BLaER1 (cell line): Measurements from ENCODE around the gene C1QTNF4.
"Not testable (repeated sequence)": the region's sequence is repeated elsewhere in the genome, so short reads cannot be mapped to it uniquely, and the experiment has no call there.

Source experiments
- H3K27ac ChIP-seq: shearing (Covaris generic); formaldehyde crosslinking; 2 replicates; pipeline ENCODE4 v1.8.1; 2022
- H3K27me3 ChIP-seq: shearing (Covaris generic); formaldehyde crosslinking; 2 replicates; pipeline ENCODE4 v1.8.1; 2022
- H3K36me3 ChIP-seq: shearing (Covaris generic); formaldehyde crosslinking; 2 replicates; pipeline ENCODE4 v1.8.1; 2022
- H3K4me1 ChIP-seq: shearing (Covaris generic); formaldehyde crosslinking; 2 replicates; pipeline ENCODE4 v1.8.1; 2022
- H3K4me2 ChIP-seq: shearing (Covaris generic); formaldehyde crosslinking; 2 replicates; pipeline ENCODE4 v1.8.1; 2022
- H3K4me3 ChIP-seq: shearing (Covaris generic); formaldehyde crosslinking; 2 replicates; pipeline ENCODE4 v1.8.1; 2022
- H3K9ac ChIP-seq: shearing (Covaris generic); formaldehyde crosslinking; 2 replicates; pipeline ENCODE4 v1.8.1; 2022
- H3K9me3 ChIP-seq: shearing (Covaris generic); formaldehyde crosslinking; 2 replicates; pipeline ENCODE4 v1.8.1; 2022
- H4K20me1 ChIP-seq: shearing (Covaris generic); formaldehyde crosslinking; 2 replicates; pipeline ENCODE4 v1.8.1; 2022
- Cebpa-rat ChIP-seq: shearing (Covaris generic); IDR thresholded peaks from 2 replicates; pipeline ENCODE4 v1.8.1; 2022

C1QTNF4 gene

GRCh38 chr11:47558695-47559094 is 35.5 kb downstream of the C1QTNF4 start:
- Histone ChIP-seq H3K4me3 (no peak overlapping the region), H3K9ac (no peak overlapping the region), H3K4me2 (no peak overlapping the region), H3K27ac (no peak overlapping the region), H4K20me1 (no peaks in the 10 kb centered on the region), H3K36me3 (0 out of 2 replicates have a peak, but pooled peaks cover 4% of the 10 kb centered on the region), H3K4me1 (peaks cover 9% of the 10 kb centered on the region), H3K27me3 (no peaks in the 10 kb centered on the region), H3K9me3 (no peaks in the 10 kb centered on the region)
- TF ChIP-seq Cebpa-rat: no peak

DNA sequence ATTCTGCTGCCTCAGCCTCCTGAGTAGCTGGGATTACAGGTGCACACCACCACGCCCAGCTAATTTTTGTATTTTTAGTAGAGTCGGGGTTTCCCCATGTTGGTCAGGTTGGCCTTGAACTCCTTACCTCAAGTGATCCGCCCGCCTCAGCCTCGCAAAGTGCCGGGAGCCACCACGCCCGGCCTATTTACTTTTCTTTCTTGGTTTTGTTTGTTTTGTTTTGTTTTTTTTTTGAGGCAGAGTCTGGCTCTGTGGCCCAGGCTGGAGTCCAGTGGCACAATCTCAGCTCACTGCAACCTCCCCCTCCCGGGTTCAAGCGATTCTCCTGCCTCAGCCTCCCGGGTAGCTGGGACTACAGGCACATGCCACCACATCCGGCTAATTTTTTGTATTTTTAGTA is 37.2 kb downstream of the C1QTNF4 start:
- peaks cover 13% of the 10 kb centered on the region for H3K4me1 ChIP-seq
- not testable (repeated sequence) for H3K27me3 ChIP-seq, H3K9me3 ChIP-seq, H3K4me2 ChIP-seq, H3K36me3 ChIP-seq, H3K27ac ChIP-seq, H3K4me3 ChIP-seq, H3K9ac ChIP-seq, H4K20me1 ChIP-seq

DNA sequence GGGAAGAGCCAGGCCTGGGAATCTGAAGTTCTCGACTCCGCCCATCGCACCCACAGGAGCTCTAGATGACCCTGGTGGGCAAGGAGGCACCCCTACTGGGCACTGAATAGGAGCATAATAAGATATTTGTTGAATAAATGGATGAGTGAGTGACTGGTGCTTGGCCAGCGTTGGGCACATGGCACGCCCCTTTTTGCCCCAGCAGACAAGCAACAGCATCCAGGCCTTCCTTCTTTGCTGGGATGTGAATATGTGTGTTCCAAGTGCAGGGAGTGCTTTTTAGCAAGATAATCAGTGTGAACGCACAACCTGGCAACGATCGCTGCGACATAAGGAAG is 40.8 kb downstream of the C1QTNF4 start:
- TF ChIP-seq Cebpa-rat: no peak
- Histone ChIP-seq H3K27me3 (no peaks in the 10 kb centered on the region), H3K9ac (peak overlapping the region; percentile 68; the same call in 1 of the 2 replicates), H3K36me3 (peaks cover 21% of the 10 kb centered on the region; the same call in 1 of the 2 replicates), H3K4me2 (peak overlapping the region; percentile 66), H3K4me1 (peaks cover 42% of the 10 kb centered on the region), H3K9me3 (no peaks in the 10 kb centered on the region), H3K4me3 (peak overlapping the region; percentile 94), H4K20me1 (peaks cover 42% of the 10 kb centered on the region), H3K27ac (peak overlapping the region; percentile 68)

DNA sequence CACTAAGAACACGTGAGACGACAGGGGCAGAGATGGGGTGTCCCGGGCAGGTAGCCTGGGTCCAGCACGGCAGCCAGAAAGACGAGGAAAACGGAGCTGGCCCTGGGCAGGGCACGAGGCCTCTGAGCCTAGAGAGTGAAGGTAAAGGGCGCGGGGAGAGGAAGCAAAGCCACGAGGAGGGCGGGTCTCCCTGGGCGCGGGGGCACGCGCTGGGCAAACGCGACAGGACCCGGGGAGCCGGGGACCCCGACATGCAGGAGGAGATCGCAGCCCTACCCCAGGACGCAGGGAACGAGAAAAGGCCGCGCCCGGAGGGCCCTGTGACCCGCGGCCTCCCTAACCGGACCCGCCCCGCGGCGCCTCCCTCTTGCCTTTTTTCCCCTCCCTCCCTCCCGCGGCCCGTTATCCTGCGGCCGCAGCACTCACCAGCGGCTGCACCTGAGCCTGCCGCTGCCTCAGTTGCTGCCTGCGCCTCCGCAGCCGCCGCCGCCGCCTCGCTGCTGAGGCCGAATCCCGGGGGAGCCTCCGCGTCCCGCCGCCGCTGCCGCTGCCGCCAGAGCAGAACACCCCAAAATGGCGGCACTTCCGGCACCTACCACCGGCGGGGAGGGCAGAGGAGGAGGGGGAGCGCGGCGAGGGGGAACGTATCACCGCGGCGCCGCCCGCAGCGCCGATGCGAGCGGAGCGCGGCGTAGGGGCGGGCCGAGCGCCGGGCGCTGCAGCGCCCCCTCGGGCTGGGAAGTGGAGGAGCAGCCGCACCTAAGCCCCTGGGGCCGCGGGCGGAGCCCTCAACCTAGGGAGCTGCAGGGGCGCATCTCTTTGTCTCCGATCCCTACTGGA is 41.4 kb downstream of the C1QTNF4 start, which contains the start of gene CELF1:
Gene CELF1 (minus strand): TSS at position 567 of the 840 bp plus-strand sequence. CDS start 53,609 bp downstream, outside the sequence.
- no peak for TF ChIP-seq Cebpa-rat
- Histone ChIP-seq H3K27ac (peak within 1 kb of the TSS; percentile 92), H3K4me1 (peaks cover 45% of the 10 kb centered on the region), H3K4me3 (peak within 1 kb of the TSS; percentile 94), H4K20me1 (peaks cover 48% of the 10 kb centered on the region), H3K36me3 (peaks cover 27% of the 10 kb centered on the region; the same call in 1 of the 2 replicates), H3K4me2 (peak within 1 kb of the TSS; percentile 79), H3K27me3 (no peaks in the 10 kb centered on the region), H3K9ac (peak within 1 kb of the TSS; percentile 96), H3K9me3 (no peaks in the 10 kb centered on the region)

DNA sequence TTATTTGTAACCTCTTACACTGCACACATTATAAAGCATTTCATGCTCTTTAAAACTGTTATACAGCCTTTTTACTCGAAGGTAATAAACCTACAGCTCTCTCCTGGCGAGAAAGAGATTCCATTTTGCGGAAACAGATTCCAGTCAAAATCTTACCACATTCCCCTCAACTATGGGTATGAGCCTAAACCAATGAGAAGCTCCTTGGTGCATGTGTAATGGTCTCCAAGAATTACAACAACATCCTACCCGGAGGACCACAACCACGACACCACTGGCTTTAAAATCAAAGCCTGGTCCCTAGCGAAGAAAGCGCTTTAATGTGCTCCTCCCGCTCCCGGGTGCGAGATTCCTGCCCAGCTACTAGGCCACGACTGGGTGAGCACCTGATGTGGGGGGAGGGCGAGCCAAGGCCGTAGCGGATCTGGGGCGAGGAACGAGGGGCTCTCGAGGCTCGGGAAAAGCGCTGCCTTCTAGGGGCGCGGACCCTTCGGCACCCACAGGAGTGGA is 42.1 kb downstream of the C1QTNF4 start:
- H3K27me3 ChIP-seq: no peaks in the 10 kb centered on the region
- H4K20me1 ChIP-seq: peaks cover 55% of the 10 kb centered on the region
- peak overlapping the region; percentile 96 for H3K9ac ChIP-seq

GRCh38 chr11:47551086-47551485 is 43.1 kb downstream of the C1QTNF4 start:
- no peak for TF ChIP-seq Cebpa-rat
- Histone ChIP-seq H3K27me3 (no peaks in the 10 kb centered on the region), H3K9ac (peak overlapping the region; percentile 96; the same call in 1 of the 2 replicates), H3K4me1 (peaks cover 45% of the 10 kb centered on the region), H3K4me2 (peak overlapping the region; percentile 79), H3K9me3 (no peaks in the 10 kb centered on the region), H3K4me3 (peak overlapping the region; percentile 94), H3K36me3 (peaks cover 39% of the 10 kb centered on the region), H3K27ac (no peak overlapping the region; the same call in 1 of the 2 replicates), H4K20me1 (peaks cover 65% of the 10 kb centered on the region)

More for the DNA sequence above, 42.1 kb downstream of the C1QTNF4 start:
- Histone ChIP-seq H3K27ac (peak overlapping the region; percentile 92), H3K9me3 (no peaks in the 10 kb centered on the region), H3K4me3 (peak overlapping the region; percentile 94), H3K4me1 (peaks cover 45% of the 10 kb centered on the region), H3K4me2 (peak overlapping the region; percentile 79), H3K36me3 (peaks cover 34% of the 10 kb centered on the region; the same call in 1 of the 2 replicates)
- no peak for TF ChIP-seq Cebpa-rat

GRCh38 chr11:47550288-47551047 is 43.7 kb downstream of the C1QTNF4 start:
- no peak overlapping the region for H3K9ac ChIP-seq
- peaks cover 45% of the 10 kb centered on the region for H3K4me1 ChIP-seq
- H3K27me3 ChIP-seq: no peaks in the 10 kb centered on the region
- peaks cover 69% of the 10 kb centered on the region for H4K20me1 ChIP-seq
- no peak for TF ChIP-seq Cebpa-rat
- H3K36me3 ChIP-seq: peaks cover 41% of the 10 kb centered on the region
- no peaks in the 10 kb centered on the region for H3K9me3 ChIP-seq
- H3K4me3 ChIP-seq: peak overlapping the region; percentile 94
- H3K4me2 ChIP-seq: peak overlapping the region; percentile 79
- no peak overlapping the region for H3K27ac ChIP-seq

GRCh38 chr11:47546274-47546673 is 47.9 kb downstream of the C1QTNF4 start:
- H3K27me3 ChIP-seq, H3K9me3 ChIP-seq, H3K4me2 ChIP-seq, H3K27ac ChIP-seq, H3K4me3 ChIP-seq, H3K9ac ChIP-seq: not testable (repeated sequence)
- peaks cover 66% of the 10 kb centered on the region for H3K36me3 ChIP-seq
- peaks cover 98% of the 10 kb centered on the region for H4K20me1 ChIP-seq
- H3K4me1 ChIP-seq: peaks cover 47% of the 10 kb centered on the region

DNA sequence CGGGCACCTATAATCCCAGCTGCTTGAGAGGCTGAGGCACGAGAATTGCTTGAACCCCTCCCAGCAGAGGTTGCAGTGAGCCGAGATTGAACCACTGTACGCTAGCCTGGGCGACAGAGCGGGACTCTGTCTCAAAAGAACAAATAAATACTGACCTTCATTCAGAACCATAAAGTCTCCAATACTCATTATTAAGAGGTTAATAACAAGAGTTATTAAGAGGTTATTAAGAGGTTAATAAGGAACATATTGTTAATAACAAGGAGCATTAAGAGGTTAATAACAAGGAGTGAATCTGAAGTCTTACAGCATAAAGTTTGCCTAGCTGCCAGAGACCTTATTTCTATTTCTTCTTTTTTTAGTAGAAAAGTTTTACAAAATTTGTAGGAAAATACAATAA is 48.9 kb downstream of the C1QTNF4 start:
- Histone ChIP-seq H3K9ac (no peak overlapping the region), H3K27ac (no peak overlapping the region), H3K36me3 (peaks cover 69% of the 10 kb centered on the region), H3K27me3 (no peaks in the 10 kb centered on the region), H3K4me2 (no peak overlapping the region), H3K4me3 (no peak overlapping the region), H3K4me1 (peaks cover 47% of the 10 kb centered on the region), H3K9me3 (no peaks in the 10 kb centered on the region), H4K20me1 (peaks cover 98% of the 10 kb centered on the region)
- no peak for TF ChIP-seq Cebpa-rat
